Esophagus muscularis mucosa (tissue), 4 donors: Measurements from ENCODE around the gene FRMD4A.

Experiments used
- CTCF ChIP-seq, 3 experiments: fragments of 200-600 bp in 2 of 3; fragments of 450-650 bp in 1 of 3; sonication (generic) in 2 of 3; IDR thresholded peaks; one replicate each; pipeline ENCODE4 v1.5.1; 2017 to 2019; ENCODE audit warnings: antibody characterized with exemption in 3 of 3, mild to moderate bottlenecking in 2 of 3, moderate library complexity in 1 of 3
- EP300 ChIP-seq: sonication (generic); formaldehyde crosslinking; IDR thresholded peaks from one replicate; pipeline ENCODE4 v1.6.1; 2017; ENCODE audit warnings: antibody characterized with exemption
- POLR2A ChIP-seq: fragments of 450-650 bp; IDR thresholded peaks from one replicate; pipeline ENCODE4 v1.6.1; 2017; ENCODE audit warnings: antibody characterized with exemption, moderate library complexity, mild to moderate bottlenecking, low read depth

GRCh38 chr10:13827076-13827797, 503.5 kb downstream of the FRMD4A start:
- TF ChIP-seq POLR2A, result no peak
- no peak for TF ChIP-seq EP300
- no peak for TF ChIP-seq CTCF (IDR thresholded peaks at IDR 0.05)
